HepG2 (cell line): ENCODE results near the gene HSD17B8. TPM values are rescaled to one million over a fixed set of nuclear protein-coding genes. Genes with fewer than 3 reads are reported as not detected.

ENCODE experiments used
- ATF1 ChIP-seq: IDR thresholded peaks from 2 replicates; pipeline ENCODE4 v1.6.1; 2016; ENCODE audit warnings: mild to moderate bottlenecking, control low read depth
- CENPT ChIP-seq: sonication (generic); formaldehyde crosslinking; IDR thresholded peaks from 2 replicates; pipeline ENCODE4 v1.8.0; 2022; ENCODE audit warnings: low read depth, mild to moderate bottlenecking, moderate library complexity, missing genetic modification reagents
- EEA1 ChIP-seq: sonication (generic); formaldehyde crosslinking; IDR thresholded peaks from 2 replicates; pipeline ENCODE4 v1.5.1; 2020; ENCODE audit warnings: mild to moderate bottlenecking, missing genetic modification reagents, borderline replicate concordance
- KDM2A ChIP-seq: sonication (generic); formaldehyde crosslinking; IDR thresholded peaks from 2 replicates; pipeline ENCODE4 v1.4.0; 2020; ENCODE audit warnings: low read depth, missing genetic modification reagents, borderline replicate concordance
- MTA1 ChIP-seq: sonication (generic); formaldehyde crosslinking; IDR thresholded peaks from 2 replicates; pipeline ENCODE4 v1.4.0; 2020; ENCODE audit warnings: missing genetic modification reagents, mild to moderate bottlenecking, borderline replicate concordance
- RARG ChIP-seq: sonication (generic); formaldehyde crosslinking; IDR thresholded peaks from 2 replicates; pipeline ENCODE4 v1.4.0; 2020; ENCODE audit warnings: low read depth, mild to moderate bottlenecking, missing genetic modification reagents
- ZBTB1 ChIP-seq: sonication (generic); formaldehyde crosslinking; IDR thresholded peaks from 2 replicates; pipeline ENCODE4 v1.4.0; 2020; ENCODE audit warnings: missing genetic modification reagents, borderline replicate concordance
- ZNF17 ChIP-seq: sonication (generic); formaldehyde crosslinking; IDR thresholded peaks from 2 replicates; pipeline ENCODE4 v1.5.0; 2020; ENCODE audit warnings: mild to moderate bottlenecking, missing genetic modification reagents
- ZNF740 ChIP-seq: sonication (generic); formaldehyde crosslinking; IDR thresholded peaks from 2 replicates; pipeline ENCODE4 v1.4.0; 2020; ENCODE audit warnings: missing genetic modification reagents
- ZNF749 ChIP-seq: sonication (generic); formaldehyde crosslinking; IDR thresholded peaks from 2 replicates; pipeline ENCODE4 v1.8.0; 2022; ENCODE audit warnings: mild to moderate bottlenecking, missing genetic modification reagents, moderate library complexity, borderline replicate concordance
- ZSCAN25 ChIP-seq: sonication (generic); formaldehyde crosslinking; IDR thresholded peaks from 2 replicates; pipeline ENCODE4 v1.8.0; 2022; ENCODE audit warnings: mild to moderate bottlenecking, missing genetic modification reagents
- polyA plus RNA-seq, 8 experiments: library from polyadenylated mRNA; depleted of rRNA in 3 of 8; stranded (reverse) in 7 of 8; unstranded in 1 of 8; fragments of >200 nt; fragmentation: Illumina TruSeq in 4 of 8; extraction: Trizol in 4 of 8; gene quantifications; 2 replicates each; pipeline versions ENCODE4 v1.2.1 to v1.2.3, GENCODE V29; 2011 to 2016; ENCODE audit warnings: low read depth in 4 of 8, missing spikeins in 1 of 8, mixed read lengths in 1 of 8; ENCODE audit not compliant: insufficient read depth in 1 of 8
- total RNA-seq, 5 experiments: library from RNA; depleted of rRNA; stranded (reverse); fragments of >200 nt; fragmentation: Illumina TruSeq; extraction: Trizol; gene quantifications; 2 replicates each; pipeline ENCODE4 v1.2.3, GENCODE V29; 2016; ENCODE audit warnings: low read depth in 1 of 5
- TF ChIP-seq, protein P1 (sequence below): sonication (generic); formaldehyde crosslinking; IDR thresholded peaks from 2 replicates; pipeline ENCODE4 v1.9.0; 2021; ENCODE audit warnings: mild to moderate bottlenecking, missing genetic modification reagents
- TF ChIP-seq, protein P2 (sequence below): sonication (generic); formaldehyde crosslinking; IDR thresholded peaks from 2 replicates; pipeline ENCODE4 v1.4.0; 2020; ENCODE audit warnings: low read depth, mild to moderate bottlenecking, missing genetic modification reagents
- TF ChIP-seq, protein P3 (sequence below): fragments of 450-650 bp; IDR thresholded peaks from 2 replicates; pipeline ENCODE4 v1.6.1; 2017; ENCODE audit warnings: mild to moderate bottlenecking
- TF ChIP-seq, protein P4 (sequence below): sonication (generic); formaldehyde crosslinking; IDR thresholded peaks from 2 replicates; pipeline ENCODE4 v1.5.0; 2020; ENCODE audit warnings: missing genetic modification reagents
- TF ChIP-seq, protein P5 (sequence below): sonication (generic); formaldehyde crosslinking; IDR thresholded peaks from 2 replicates; pipeline ENCODE4 v1.8.0; 2022; ENCODE audit warnings: mild to moderate bottlenecking, missing genetic modification reagents, moderate library complexity

Gene HSD17B8
- total and polyA plus RNA-seq, 2 of the 13 experiments (the other 11 are each of a cell fraction or from before 2014, with no cell fraction given), result 12.6 to 20.1 TPM

GRCh38 chr6:33201147-33201545 is 3.3 kb upstream of the HSD17B8 start (continued):
- TF ChIP-seq, protein P1, sequence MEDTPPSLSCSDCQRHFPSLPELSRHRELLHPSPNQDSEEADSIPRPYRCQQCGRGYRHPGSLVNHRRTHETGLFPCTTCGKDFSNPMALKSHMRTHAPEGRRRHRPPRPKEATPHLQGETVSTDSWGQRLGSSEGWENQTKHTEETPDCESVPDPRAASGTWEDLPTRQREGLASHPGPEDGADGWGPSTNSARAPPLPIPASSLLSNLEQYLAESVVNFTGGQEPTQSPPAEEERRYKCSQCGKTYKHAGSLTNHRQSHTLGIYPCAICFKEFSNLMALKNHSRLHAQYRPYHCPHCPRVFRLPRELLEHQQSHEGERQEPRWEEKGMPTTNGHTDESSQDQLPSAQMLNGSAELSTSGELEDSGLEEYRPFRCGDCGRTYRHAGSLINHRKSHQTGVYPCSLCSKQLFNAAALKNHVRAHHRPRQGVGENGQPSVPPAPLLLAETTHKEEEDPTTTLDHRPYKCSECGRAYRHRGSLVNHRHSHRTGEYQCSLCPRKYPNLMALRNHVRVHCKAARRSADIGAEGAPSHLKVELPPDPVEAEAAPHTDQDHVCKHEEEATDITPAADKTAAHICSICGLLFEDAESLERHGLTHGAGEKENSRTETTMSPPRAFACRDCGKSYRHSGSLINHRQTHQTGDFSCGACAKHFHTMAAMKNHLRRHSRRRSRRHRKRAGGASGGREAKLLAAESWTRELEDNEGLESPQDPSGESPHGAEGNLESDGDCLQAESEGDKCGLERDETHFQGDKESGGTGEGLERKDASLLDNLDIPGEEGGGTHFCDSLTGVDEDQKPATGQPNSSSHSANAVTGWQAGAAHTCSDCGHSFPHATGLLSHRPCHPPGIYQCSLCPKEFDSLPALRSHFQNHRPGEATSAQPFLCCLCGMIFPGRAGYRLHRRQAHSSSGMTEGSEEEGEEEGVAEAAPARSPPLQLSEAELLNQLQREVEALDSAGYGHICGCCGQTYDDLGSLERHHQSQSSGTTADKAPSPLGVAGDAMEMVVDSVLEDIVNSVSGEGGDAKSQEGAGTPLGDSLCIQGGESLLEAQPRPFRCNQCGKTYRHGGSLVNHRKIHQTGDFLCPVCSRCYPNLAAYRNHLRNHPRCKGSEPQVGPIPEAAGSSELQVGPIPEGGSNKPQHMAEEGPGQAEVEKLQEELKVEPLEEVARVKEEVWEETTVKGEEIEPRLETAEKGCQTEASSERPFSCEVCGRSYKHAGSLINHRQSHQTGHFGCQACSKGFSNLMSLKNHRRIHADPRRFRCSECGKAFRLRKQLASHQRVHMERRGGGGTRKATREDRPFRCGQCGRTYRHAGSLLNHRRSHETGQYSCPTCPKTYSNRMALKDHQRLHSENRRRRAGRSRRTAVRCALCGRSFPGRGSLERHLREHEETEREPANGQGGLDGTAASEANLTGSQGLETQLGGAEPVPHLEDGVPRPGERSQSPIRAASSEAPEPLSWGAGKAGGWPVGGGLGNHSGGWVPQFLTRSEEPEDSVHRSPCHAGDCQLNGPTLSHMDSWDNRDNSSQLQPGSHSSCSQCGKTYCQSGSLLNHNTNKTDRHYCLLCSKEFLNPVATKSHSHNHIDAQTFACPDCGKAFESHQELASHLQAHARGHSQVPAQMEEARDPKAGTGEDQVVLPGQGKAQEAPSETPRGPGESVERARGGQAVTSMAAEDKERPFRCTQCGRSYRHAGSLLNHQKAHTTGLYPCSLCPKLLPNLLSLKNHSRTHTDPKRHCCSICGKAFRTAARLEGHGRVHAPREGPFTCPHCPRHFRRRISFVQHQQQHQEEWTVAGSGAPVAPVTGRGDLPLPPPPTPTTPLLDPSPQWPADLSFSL (CRISPR knock-in tag), result no peak
- TF ChIP-seq, protein P2, sequence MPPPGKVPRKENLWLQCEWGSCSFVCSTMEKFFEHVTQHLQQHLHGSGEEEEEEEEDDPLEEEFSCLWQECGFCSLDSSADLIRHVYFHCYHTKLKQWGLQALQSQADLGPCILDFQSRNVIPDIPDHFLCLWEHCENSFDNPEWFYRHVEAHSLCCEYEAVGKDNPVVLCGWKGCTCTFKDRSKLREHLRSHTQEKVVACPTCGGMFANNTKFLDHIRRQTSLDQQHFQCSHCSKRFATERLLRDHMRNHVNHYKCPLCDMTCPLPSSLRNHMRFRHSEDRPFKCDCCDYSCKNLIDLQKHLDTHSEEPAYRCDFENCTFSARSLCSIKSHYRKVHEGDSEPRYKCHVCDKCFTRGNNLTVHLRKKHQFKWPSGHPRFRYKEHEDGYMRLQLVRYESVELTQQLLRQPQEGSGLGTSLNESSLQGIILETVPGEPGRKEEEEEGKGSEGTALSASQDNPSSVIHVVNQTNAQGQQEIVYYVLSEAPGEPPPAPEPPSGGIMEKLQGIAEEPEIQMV, result no peak
- TF ChIP-seq ZNF749 (CRISPR knock-in tag), result peak; percentile 28; the same call in 1 of the 2 replicates
- TF ChIP-seq CENPT (CRISPR knock-in tag), result peak; percentile 58; the same call in 1 of the 2 replicates
- TF ChIP-seq EEA1 (CRISPR knock-in tag), result peak; percentile 27; the same call in 1 of the 2 replicates
- no peak for TF ChIP-seq ZSCAN25 (CRISPR knock-in tag)
- TF ChIP-seq, protein P3, sequence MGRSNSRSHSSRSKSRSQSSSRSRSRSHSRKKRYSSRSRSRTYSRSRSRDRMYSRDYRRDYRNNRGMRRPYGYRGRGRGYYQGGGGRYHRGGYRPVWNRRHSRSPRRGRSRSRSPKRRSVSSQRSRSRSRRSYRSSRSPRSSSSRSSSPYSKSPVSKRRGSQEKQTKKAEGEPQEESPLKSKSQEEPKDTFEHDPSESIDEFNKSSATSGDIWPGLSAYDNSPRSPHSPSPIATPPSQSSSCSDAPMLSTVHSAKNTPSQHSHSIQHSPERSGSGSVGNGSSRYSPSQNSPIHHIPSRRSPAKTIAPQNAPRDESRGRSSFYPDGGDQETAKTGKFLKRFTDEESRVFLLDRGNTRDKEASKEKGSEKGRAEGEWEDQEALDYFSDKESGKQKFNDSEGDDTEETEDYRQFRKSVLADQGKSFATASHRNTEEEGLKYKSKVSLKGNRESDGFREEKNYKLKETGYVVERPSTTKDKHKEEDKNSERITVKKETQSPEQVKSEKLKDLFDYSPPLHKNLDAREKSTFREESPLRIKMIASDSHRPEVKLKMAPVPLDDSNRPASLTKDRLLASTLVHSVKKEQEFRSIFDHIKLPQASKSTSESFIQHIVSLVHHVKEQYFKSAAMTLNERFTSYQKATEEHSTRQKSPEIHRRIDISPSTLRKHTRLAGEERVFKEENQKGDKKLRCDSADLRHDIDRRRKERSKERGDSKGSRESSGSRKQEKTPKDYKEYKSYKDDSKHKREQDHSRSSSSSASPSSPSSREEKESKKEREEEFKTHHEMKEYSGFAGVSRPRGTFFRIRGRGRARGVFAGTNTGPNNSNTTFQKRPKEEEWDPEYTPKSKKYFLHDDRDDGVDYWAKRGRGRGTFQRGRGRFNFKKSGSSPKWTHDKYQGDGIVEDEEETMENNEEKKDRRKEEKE, result no peak
- TF ChIP-seq ZNF17 (CRISPR knock-in tag), result no peak
- TF ChIP-seq RARG (CRISPR knock-in tag), result no peak
- TF ChIP-seq ATF1 (CRISPR knock-in tag), result no peak
- TF ChIP-seq, protein P4, sequence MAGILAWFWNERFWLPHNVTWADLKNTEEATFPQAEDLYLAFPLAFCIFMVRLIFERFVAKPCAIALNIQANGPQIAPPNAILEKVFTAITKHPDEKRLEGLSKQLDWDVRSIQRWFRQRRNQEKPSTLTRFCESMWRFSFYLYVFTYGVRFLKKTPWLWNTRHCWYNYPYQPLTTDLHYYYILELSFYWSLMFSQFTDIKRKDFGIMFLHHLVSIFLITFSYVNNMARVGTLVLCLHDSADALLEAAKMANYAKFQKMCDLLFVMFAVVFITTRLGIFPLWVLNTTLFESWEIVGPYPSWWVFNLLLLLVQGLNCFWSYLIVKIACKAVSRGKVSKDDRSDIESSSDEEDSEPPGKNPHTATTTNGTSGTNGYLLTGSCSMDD, result no peak
- no peak for TF ChIP-seq ZBTB1
- no peak for TF ChIP-seq ZNF740
- TF ChIP-seq, protein P5, sequence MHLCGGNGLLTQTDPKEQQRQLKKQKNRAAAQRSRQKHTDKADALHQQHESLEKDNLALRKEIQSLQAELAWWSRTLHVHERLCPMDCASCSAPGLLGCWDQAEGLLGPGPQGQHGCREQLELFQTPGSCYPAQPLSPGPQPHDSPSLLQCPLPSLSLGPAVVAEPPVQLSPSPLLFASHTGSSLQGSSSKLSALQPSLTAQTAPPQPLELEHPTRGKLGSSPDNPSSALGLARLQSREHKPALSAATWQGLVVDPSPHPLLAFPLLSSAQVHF (CRISPR knock-in tag), result no peak
- no peak for TF ChIP-seq MTA1 (CRISPR knock-in tag)
- no peak for TF ChIP-seq KDM2A (CRISPR knock-in tag)
